Upper lobe of left lung (tissue), 4 donors: Measurements from ENCODE around the gene INTS6.

Source experiments
- POLR2AphosphoS5 ChIP-seq, 2 donors: sonication (generic); formaldehyde crosslinking; IDR thresholded peaks; one replicate each; pipeline ENCODE4 v1.5.1; 2017; ENCODE audit warnings: antibody characterized with exemption in 2 of 2
- TF ChIP-seq, protein P1 (sequence below), 6 experiments: fragments of 450-650 bp in 4 of 6; fragments of 200-600 bp in 2 of 6; sonication (generic) in 2 of 6; IDR thresholded peaks; one replicate each; pipeline ENCODE4 v1.5.1; 2016 to 2019; ENCODE audit warnings: antibody characterized with exemption in 6 of 6

GRCh38 chr13:51346397-51346796, 106.4 kb downstream of the INTS6 start:
- TF ChIP-seq, protein P1, sequence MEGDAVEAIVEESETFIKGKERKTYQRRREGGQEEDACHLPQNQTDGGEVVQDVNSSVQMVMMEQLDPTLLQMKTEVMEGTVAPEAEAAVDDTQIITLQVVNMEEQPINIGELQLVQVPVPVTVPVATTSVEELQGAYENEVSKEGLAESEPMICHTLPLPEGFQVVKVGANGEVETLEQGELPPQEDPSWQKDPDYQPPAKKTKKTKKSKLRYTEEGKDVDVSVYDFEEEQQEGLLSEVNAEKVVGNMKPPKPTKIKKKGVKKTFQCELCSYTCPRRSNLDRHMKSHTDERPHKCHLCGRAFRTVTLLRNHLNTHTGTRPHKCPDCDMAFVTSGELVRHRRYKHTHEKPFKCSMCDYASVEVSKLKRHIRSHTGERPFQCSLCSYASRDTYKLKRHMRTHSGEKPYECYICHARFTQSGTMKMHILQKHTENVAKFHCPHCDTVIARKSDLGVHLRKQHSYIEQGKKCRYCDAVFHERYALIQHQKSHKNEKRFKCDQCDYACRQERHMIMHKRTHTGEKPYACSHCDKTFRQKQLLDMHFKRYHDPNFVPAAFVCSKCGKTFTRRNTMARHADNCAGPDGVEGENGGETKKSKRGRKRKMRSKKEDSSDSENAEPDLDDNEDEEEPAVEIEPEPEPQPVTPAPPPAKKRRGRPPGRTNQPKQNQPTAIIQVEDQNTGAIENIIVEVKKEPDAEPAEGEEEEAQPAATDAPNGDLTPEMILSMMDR (IDR thresholded peaks at IDR 0.05) = no peak
- no peak for TF ChIP-seq POLR2AphosphoS5 (IDR thresholded peaks at IDR 0.05)
